Muscle layer of colon (tissue), 2 donors: ENCODE data around the gene NUP42.

Experiments used
- H3K27ac ChIP-seq: one replicate; pipeline ENCODE4 v1.7.0; 2013; ENCODE audit warnings: low read depth, mild to moderate bottlenecking, low read length, moderate library complexity
- H3K27me3 ChIP-seq, 2 donors: one replicate each; pipeline ENCODE4 v1.7.0; 2013; ENCODE audit warnings: low read length in 2 of 2, mild to moderate bottlenecking in 2 of 2; ENCODE audit not compliant: insufficient read depth in 2 of 2, control insufficient read depth in 1 of 2
- H3K36me3 ChIP-seq: one replicate; pipeline ENCODE4 v1.7.0; 2013; ENCODE audit warnings: mild to moderate bottlenecking, low read length; ENCODE audit not compliant: insufficient read depth
- H3K4me1 ChIP-seq: one replicate; pipeline ENCODE4 v1.7.0; 2013; ENCODE audit warnings: mild to moderate bottlenecking, low read length; ENCODE audit not compliant: insufficient read depth
- H3K4me3 ChIP-seq, 2 donors: one replicate each; pipeline ENCODE4 v1.7.0; 2013; ENCODE audit warnings: low read length in 2 of 2, low read depth in 1 of 2, mild to moderate bottlenecking in 1 of 2, moderate library complexity in 1 of 2
- H3K9ac ChIP-seq: one replicate; pipeline ENCODE4 v1.7.0; 2013; ENCODE audit warnings: low read length
- H3K9me3 ChIP-seq: one replicate; pipeline ENCODE4 v1.7.0; 2013; ENCODE audit warnings: mild to moderate bottlenecking, low read length
- donor health status: abdominal sarcoma.
- donor health status: Adenocarcinoma of cecum.

NUP42 gene

DNA sequence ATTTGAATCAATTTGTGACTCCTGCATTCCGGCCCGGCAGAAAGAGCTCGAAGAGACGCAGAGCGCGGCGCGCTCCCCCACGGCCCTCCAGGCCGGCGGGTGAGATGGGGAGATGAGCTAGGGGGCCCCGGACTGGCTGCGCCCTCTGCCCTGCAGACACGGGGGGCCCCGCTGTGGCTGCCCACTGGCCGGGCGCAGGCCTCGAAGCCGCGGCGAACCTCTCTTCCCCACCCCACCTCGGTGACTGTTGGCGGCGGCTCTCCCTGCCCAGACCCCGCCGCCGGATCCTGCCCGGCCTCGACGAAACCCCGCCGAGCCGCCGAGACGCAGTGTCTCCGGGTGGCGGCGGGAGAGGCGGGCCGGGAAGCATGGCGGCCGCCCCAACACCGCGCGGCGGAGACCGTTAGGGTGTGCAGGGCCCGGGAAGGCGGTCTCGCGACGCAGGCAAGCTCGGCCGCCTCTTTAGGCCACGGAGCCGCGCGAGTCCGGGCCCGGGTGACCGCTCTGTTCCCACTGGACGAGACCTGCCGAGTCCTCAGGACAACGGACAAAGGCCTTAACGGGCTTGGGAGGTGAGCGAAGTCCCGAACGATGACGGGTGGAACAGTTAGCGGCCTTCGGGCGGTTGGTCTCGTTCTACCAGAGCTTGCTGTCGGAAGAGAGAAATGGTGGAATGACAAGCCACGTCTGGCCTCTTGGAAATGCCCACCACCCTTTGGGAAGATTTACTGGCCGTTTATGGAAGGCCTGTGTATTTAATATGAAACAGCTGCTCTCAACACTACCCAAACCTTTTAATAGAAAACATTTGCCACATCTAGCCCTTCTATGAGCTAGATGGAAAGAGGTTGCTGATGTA is 24.3 kb downstream of the NUP42 start:
- Histone ChIP-seq H3K4me3 (peak overlapping the region in 1 of 2 donors; percentile 26), H3K27ac (no peak overlapping the region)

DNA sequence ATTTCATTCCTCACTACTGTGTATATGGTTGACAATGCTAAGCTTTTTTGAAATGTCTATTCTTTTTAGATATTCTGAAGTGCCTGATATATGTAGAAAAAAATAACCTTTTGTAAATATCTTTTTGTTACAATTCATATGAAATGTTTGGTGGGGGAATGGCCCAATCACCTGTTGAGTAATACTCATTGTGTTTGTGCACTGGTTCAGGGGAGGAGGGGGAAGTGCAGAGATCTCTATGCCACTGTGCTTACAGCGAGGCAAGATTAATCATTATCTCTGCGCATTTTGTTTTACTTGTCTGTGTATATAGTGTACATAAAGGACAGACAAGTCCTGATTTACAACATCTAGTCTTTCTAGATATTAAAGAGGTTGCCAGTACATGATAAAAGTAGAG is 25.2 kb downstream of the NUP42 start:
- H3K4me1 ChIP-seq = no peaks in the 10 kb centered on the region
- H3K27ac ChIP-seq = no peak overlapping the region
- H3K9me3 ChIP-seq = no peaks in the 10 kb centered on the region
- H3K9ac ChIP-seq = no peak overlapping the region
- H3K4me3 ChIP-seq = no peak overlapping the region
- no peaks in the 10 kb centered on the region for H3K36me3 ChIP-seq
- H3K27me3 ChIP-seq = no peaks in the 10 kb centered on the region

More for the DNA sequence above, 24.3 kb downstream of the NUP42 start:
- Histone ChIP-seq H3K4me1 (no peaks in the 10 kb centered on the region), H3K27me3 (no peaks in the 10 kb centered on the region), H3K9me3 (no peaks in the 10 kb centered on the region), H3K36me3 (no peaks in the 10 kb centered on the region), H3K9ac (no peak overlapping the region)

DNA sequence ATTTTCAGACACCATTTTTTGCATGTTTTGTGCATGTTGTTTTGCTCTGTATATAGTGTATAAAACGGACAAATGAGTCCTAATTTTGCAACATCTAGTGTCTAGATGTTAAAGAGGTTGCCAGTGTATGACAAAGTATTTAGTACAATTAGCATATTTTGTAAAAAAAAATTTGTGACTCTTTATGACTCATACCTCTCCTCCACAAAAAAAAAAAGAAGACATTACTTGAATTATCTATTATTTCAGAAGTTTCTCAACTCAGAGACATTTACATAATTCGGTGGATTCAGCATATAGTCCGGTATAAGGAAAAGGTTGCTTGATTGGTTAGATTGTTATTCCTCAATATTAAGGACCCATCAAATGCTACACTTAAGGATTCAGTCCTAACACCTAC is 26.0 kb downstream of the NUP42 start:
- H3K27ac ChIP-seq = no peak overlapping the region
- no peaks in the 10 kb centered on the region for H3K27me3 ChIP-seq
- no peaks in the 10 kb centered on the region for H3K9me3 ChIP-seq
- H3K9ac ChIP-seq = no peak overlapping the region
- no peak overlapping the region for H3K4me3 ChIP-seq
- no peaks in the 10 kb centered on the region for H3K36me3 ChIP-seq
- H3K4me1 ChIP-seq = no peaks in the 10 kb centered on the region

DNA sequence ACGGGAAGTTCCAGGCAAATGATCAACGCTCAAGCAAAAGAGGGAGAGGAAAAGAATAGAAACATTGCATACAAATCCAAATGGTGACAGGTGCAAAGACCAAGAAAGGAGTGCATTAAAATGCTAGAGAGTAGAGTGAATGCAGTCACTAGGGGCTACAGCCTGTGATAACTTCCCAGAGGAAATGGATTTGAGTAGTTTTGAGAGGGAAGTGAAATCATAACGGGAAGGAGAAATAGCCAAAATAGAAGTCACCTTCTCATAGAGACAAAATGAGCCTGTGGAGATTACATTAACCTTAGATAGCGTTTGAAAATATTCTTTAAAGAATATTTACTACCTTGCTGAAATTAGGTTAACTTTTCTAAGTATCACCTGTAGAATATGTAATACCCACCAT is 26.5 kb downstream of the NUP42 start:
- Histone ChIP-seq H3K4me1 (no peaks in the 10 kb centered on the region), H3K36me3 (no peaks in the 10 kb centered on the region), H3K9ac (no peak overlapping the region), H3K27me3 (no peaks in the 10 kb centered on the region), H3K4me3 (no peak overlapping the region), H3K9me3 (no peaks in the 10 kb centered on the region), H3K27ac (no peak overlapping the region)

DNA sequence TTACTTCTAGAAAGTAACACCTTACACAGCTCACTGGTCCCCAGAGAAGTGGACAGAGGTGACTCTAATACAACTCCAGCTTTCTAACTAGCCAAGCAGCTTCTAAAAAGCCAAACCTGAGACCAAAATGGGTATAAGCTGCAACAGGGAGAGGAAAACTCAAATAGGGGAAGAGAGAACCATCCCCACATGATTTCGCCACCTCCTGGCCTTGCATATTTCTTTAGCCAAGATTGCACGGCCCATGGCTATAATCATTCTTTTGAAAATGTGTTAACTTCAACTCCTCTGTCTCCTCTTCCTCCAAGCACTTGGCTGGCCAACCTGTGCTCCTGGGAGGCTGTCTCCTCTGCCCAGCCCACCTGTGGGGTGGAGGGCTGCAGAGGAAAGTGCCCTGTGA is 28.7 kb downstream of the NUP42 start:
- H3K4me3 ChIP-seq = no peak overlapping the region
- H3K9ac ChIP-seq = no peak overlapping the region
- H3K4me1 ChIP-seq = no peaks in the 10 kb centered on the region
- no peaks in the 10 kb centered on the region for H3K9me3 ChIP-seq
- H3K27me3 ChIP-seq = no peaks in the 10 kb centered on the region
- H3K27ac ChIP-seq = no peak overlapping the region
- no peaks in the 10 kb centered on the region for H3K36me3 ChIP-seq

DNA sequence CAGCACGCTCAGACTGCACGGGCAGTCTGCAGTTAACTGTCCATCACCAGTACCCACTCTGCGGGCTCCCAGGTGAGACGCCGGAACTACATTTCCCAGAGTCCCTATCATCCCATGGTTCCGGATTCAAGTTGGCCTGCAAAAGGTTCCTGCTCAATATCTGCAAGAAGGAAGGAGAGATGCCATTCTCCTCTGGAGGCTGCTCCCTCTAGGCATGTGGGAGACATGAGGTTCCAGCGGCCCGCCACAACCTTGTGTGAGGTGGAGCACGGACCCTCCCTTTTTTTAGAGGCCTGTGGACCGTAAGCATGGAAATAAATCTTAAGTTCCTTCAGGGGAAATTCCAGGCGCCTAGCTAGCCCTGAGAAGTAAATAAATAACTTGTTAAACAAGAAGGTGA is 29.7 kb downstream of the NUP42 start:
- no peak overlapping the region for H3K27ac ChIP-seq
- no peaks in the 10 kb centered on the region for H3K36me3 ChIP-seq
- H3K4me1 ChIP-seq = no peaks in the 10 kb centered on the region
- no peak overlapping the region for H3K4me3 ChIP-seq
- no peak overlapping the region for H3K9ac ChIP-seq
- no peaks in the 10 kb centered on the region for H3K9me3 ChIP-seq
- H3K27me3 ChIP-seq = no peaks in the 10 kb centered on the region

DNA sequence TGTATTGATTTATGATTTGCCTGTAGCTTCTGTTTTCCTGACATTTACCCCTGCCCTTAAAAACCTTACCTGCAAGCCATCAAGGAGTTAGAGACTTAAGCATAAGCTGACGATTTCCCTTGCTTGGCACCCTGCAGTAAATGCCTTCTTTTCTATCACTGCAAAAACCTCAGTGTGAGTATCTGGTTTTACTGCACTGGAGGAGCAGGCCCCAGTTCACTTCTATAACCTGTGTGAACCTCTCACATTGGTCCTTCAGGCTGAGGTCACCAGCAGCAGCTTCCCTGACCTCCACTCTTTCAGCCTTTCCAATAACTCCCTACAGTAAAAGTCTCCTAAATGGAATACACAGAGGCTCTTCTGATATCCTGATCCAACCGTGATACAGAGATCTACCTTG is 30.5 kb downstream of the NUP42 start:
- H3K27me3 ChIP-seq = no peaks in the 10 kb centered on the region
- no peak overlapping the region for H3K27ac ChIP-seq
- H3K36me3 ChIP-seq = no peaks in the 10 kb centered on the region
- H3K9me3 ChIP-seq = no peaks in the 10 kb centered on the region
- no peak overlapping the region for H3K4me3 ChIP-seq
- H3K9ac ChIP-seq = no peak overlapping the region
- H3K4me1 ChIP-seq = no peaks in the 10 kb centered on the region

DNA sequence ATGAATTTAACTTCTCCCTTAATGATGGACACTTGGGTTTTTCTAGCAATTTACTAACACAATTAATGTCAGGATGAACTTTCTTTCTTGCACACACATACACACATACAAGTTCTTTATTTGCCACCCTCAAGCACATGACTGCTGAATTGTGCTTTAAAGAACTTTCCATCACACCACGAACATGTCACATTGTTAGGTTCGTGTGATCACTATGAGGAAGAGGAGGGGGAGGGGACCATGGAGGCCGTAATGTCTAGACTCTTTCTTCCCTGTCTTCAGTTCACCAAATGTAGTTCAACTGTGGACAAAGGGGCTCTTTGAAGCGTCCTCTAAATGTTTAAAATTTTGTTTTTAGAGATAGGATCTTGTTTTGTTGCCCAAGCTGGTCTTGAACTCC is 31.0 kb downstream of the NUP42 start:
- Histone ChIP-seq H3K4me3 (no peak overlapping the region), H3K4me1 (no peaks in the 10 kb centered on the region), H3K27me3 (no peaks in the 10 kb centered on the region), H3K9me3 (no peaks in the 10 kb centered on the region), H3K9ac (no peak overlapping the region), H3K36me3 (no peaks in the 10 kb centered on the region), H3K27ac (no peak overlapping the region)

DNA sequence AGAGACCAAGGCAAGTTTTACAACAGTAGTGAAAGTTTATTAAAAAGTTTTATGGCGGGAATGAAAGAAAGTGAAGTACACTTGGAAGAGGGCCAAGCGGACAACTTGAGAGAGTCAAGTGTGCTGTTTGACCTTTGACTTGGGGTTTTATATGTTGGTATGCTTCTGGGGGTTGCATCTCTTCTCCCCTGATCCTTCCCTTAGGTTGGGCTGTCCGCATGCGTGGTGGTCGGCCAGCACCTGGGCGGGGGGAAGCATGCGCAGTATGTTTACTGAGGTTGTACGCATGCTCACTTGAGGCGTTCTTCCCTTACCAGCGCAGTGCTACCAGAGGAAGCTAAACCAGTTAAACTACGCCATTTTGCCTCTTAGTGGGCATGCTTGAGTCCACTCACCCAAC is 31.9 kb downstream of the NUP42 start:
- no peak overlapping the region for H3K27ac ChIP-seq
- H3K9ac ChIP-seq = no peak overlapping the region
- H3K4me1 ChIP-seq = no peaks in the 10 kb centered on the region
- no peaks in the 10 kb centered on the region for H3K9me3 ChIP-seq
- no peak overlapping the region for H3K4me3 ChIP-seq
- no peaks in the 10 kb centered on the region for H3K36me3 ChIP-seq
- H3K27me3 ChIP-seq = no peaks in the 10 kb centered on the region

DNA sequence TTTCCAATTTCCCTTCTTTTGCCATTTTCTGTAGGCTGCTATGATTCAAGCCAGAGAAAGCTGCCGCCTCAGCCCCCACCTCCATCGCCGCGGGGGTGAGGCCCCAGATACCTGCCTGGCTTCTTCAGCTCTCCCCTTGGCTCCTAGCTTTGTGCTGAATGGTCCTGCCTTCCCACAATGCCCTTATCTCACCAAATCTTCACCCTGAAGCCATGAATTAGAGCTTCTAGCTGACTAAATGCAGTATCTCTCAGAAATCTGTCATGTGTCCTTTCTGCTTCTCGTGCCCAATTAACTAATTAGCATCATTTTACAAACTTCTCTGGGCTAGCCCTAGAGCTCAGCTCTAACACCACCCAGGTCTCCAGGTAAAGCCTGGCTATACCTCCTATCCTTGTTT is 32.6 kb downstream of the NUP42 start:
- H3K9ac ChIP-seq = no peak overlapping the region
- no peaks in the 10 kb centered on the region for H3K27me3 ChIP-seq
- no peaks in the 10 kb centered on the region for H3K9me3 ChIP-seq
- H3K36me3 ChIP-seq = no peaks in the 10 kb centered on the region
- no peaks in the 10 kb centered on the region for H3K4me1 ChIP-seq
- no peak overlapping the region for H3K27ac ChIP-seq
- no peak overlapping the region for H3K4me3 ChIP-seq

DNA sequence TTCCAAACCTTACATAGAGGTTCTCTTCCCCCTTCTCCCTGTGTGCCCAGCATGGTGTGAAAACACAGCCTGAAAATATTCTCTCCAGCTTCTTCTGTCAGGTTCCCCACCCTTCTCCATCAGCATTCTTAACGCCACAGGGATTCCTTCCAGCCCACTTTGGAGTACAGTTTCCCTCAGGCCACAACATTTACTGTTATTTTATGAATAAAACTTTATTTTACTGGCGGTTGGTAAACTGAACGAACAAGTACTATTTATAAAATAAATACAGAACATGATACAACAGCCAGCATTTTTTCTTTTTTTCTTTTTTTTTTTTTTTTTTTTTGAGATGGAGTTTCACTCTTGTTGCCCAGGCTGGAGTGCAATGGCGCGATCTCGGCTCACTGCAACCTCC is 33.1 kb downstream of the NUP42 start:
- Histone ChIP-seq H3K4me3 (no peak overlapping the region), H3K27ac (no peak overlapping the region), H3K9ac (no peak overlapping the region), H3K9me3 (no peaks in the 10 kb centered on the region), H3K36me3 (no peaks in the 10 kb centered on the region), H3K4me1 (no peaks in the 10 kb centered on the region), H3K27me3 (no peaks in the 10 kb centered on the region)

DNA sequence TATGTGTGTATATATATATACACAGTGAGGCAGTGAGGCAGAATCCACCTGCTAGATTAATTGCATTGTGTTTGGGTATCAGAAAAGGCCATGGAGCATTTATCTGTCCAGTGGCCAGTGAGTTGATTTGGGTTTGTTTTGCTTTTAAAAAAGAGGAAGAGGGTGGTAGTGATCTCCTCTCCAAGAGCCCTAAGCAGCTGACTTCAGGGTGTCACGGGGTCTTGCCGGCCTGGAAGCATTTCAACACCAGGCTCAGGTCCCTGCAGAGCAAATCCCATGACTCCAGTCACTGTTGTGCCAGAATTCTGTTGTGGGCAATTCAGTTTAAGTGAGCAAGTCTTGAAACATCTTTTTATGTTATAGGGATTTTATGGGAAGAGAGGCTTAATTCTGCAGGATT is 34.2 kb downstream of the NUP42 start:
- H3K27me3 ChIP-seq = no peaks in the 10 kb centered on the region
- no peaks in the 10 kb centered on the region for H3K4me1 ChIP-seq
- no peak overlapping the region for H3K27ac ChIP-seq
- H3K4me3 ChIP-seq = no peak overlapping the region
- no peak overlapping the region for H3K9ac ChIP-seq
- H3K36me3 ChIP-seq = no peaks in the 10 kb centered on the region
- H3K9me3 ChIP-seq = no peaks in the 10 kb centered on the region
